NCI-H524 treated with DMSO at 0.1 percent for 48 hours (cell line): ENCODE measurements around the gene CELF2.

ENCODE experiments used
- DNase-seq: peaks from one replicate; lab custom pipeline; 2025; lab: John Stamatoyannopoulos, UW

Gene CELF2

DNA sequence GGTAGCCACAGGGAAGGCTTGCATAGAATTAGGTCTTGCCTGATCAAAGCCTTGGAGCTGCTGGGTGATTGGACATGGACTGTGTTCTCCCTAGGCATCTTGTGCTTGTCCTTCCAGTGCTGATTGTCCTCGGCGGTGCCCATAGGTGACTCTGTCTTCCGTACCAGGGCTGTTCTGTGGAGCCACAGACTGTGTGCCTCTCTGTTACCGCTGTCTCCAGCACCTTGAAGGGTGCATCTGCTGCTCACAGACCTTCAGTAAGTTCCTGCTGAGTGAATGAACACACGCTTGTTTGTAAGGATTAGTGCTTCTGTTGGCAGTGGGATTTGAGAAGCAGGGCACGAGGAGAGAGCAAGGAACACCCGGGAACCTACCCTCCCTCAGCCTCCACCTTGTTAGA is 116.7 kb downstream of the CELF2 start:
- no peak for DNase-seq

DNA sequence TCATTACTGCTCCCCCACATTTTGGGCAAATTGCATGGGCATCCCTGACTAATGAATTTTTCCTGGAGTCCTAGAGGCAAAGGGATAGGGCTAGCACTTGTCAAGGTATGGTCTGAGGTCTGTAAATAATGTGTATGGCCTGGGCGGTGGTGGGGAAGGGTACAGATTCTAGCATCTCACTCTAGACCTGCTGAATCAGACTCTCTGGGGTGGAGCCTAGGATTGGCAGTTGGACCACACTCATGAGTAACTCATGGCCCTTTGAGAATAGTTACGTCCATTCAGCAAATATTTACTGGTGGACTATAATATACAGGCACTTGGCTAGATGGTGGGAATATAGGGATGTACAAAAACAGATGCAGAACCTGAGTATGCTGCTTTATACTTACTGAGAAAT is 118.0 kb downstream of the CELF2 start:
- no peak for DNase-seq

DNA sequence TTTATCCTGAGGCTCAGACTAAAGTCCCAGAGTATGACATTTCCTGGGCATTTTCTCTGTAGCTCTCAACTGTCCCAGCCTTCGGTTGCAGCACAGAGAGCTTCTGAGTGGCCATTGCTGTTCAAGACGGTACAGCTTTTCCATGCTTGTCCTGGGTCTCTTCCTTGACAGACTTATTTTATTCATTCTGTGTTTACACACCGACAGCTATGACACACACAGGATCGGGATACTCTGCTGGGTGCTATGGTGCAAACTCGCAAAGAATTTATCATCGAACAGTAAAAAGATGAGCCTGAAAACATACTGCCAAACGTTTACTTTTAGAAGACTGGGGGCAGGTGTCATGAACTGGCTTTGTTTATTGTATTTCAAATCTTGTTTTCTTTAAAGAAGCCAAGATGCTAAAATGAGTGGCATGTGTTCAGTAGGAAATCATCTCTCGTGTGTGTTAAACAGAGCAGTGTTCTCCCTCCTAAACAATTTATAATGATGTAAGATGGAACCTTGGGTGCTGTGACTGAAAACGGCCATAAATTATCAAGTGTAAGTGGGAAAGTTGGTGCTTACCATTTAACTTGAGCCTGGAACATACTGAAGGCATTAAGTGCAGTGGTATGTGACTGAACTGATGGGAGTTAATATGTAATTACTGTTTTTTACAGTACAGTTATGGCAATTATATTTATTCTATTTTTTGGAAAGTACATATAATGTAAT is 120.8 kb downstream of the CELF2 start:
- no peak for DNase-seq

DNA sequence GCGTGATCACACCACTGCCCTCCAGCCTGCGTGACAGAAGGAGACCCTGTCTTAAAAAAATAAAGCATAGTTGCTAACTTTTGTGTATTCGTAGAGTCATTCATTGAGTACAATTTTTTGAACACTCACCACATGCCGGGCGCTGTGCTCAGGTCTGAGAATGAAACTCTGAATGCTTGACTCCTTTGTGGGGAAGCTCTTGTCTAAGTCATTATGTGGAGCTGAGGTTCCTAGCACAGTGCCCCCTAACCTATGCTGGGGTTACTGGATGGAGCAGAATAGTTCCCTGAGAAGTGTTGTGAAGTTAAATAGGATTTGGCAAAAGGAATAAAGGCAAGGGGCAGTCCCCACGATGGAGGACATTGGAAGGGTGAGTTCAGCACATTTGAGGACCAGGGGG is 123.3 kb downstream of the CELF2 start:
- no peak for DNase-seq

DNA sequence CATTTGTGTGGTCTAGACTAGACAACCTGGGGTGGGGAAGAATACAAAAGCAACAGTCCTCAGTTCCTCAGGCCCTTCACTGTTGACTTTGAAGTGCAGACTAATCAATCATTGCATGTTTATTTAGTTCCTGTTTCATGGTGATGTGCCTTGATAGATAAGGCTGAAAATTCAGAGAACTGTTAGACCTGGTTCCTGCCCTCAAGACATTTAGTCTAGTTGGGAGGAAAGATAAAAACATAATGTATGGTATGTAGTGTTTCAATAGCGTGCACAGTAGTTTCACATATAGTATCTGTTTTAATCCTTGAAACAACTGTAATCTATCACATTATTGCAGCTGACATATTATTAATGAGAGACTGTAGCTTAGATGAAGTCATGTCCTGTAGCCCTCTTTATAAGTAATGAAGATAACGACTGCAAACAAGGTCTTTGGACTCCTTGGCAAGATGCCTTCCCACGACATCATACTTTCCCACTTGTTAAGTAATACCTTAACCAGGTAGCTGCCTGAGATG is 124.0 kb downstream of the CELF2 start:
- no peak for DNase-seq

DNA sequence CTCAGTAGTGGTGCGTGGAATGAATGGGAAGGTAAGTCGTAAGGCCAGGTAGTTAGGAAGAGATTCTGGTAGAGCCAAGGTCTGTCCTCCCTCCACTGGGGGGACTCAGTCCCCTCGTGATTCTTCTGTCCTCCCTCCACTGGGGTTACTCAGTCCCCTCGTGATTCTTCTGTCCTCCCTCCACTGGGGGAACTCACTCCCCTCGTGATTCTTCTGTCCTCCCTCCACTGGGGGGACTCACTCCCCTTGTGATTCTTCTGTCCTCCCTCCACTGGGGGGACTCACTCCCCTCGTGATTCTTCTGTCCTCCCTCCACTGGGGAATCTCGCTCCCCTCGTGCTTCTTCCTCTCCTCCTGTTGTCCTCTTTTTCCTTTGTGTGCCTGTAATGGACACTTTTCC is 125.1 kb downstream of the CELF2 start:
- DNase-seq = no peak

DNA sequence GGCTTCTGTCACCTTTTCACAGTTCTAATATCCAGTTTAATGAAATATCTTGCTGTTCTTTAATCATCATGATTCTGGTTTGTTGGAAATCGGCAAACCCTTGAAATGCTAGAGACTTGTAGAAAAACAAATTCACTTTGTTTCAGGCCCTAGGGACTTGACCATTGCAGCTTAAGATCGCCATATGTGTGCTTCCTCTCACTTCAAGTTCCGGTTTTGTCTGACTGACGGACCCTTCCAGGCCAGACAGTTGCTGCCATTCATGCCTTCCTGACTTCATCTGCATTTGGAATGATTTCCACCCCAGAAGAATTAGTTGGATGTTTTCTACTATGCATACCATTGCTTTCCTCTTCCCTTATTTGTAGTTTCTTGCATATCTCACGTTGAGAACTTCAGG is 125.6 kb downstream of the CELF2 start:
- no peak for DNase-seq

DNA sequence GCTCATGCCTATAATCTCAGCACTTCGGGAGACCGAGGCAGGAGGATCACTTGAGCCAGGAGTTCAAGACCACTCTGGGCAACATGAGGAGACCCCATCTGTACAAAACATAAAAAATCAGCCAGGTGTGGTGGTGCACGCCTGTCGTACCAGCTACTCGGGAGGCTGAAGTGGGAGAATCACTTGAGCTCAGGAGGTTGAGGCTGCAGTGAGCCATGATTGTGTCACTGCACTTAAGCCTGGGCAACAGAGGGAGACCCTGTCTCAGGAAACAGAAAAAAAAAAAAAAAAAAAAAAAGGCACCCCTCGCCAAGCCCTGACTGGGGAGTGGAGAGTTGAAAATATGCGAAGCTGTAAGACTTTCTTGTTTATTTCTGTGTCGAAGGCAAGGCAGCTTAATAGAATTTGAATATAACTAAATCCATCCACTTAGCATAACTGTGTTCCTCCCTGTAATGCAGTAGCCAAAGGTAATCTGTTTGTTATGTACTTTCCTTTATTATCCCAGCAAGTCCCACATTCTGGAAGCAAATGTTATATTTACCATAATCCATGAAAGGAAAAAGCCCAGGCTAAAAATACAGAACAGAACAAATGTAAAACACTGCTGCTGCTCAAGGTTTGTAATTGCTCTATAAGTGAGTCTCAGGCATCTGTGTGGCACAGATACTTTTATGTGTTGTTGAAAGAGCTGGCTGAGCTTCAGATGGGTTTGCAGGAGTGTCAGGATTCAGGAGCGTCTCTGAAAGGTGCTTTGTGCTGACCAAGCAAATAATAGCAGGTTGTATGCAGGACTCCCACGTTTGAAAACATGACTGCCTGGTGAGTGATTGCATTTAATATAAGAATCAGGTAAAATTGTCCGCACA is 127.2 kb downstream of the CELF2 start:
- DNase-seq = no peak

DNA sequence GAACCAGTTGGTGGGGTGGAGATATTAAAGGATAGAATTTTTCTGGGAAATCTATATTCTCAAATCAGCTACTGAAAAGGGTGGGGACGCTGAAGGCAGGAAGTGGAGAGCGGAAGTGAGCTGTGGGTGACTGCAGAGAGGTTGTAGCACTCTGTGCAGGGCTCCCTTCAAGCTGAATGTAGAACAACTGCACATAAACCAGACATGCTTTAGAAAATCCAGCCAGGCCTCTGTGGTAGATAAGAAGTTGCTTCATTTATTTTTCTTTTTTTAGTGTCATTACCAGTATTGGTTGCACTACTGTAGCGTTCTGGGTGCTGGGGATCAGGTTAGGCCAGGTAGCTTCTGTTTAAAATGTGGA is 127.8 kb downstream of the CELF2 start:
- no peak for DNase-seq

DNA sequence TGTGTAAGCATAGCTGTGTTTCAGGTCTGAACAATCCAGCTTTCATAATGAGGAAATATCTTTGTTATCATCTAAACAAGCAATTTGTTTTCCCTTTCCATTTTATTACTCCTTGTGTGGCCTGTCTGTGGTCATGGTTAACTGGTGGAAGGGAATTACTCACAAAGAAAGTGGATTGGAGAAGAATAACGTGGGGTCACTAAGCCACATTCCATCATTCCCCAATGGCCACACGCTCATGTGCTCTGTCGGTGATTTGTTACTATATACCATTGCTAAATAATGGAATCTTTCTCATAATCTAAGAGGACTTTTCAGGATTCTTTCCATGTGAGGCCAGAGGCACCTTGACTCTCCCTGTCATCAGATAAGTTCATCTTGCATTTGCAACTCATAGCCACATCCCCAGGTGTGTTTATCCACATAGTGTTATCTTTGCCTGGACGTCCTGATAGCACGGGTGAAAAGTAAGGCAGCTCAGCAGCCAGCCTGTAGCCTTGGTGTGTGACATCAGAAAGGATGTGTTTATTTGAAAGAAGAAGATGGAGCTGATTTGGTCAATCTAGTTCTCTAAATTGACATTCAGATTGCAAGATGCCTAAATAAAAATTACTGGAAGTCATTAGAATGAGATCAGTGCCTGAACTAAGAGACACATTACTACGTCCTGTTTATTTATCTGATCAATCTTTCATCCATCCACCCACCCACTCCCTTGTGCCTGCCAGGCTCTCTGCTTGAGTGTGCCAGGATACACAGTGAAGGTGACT is 128.9 kb downstream of the CELF2 start:
- no peak for DNase-seq

DNA sequence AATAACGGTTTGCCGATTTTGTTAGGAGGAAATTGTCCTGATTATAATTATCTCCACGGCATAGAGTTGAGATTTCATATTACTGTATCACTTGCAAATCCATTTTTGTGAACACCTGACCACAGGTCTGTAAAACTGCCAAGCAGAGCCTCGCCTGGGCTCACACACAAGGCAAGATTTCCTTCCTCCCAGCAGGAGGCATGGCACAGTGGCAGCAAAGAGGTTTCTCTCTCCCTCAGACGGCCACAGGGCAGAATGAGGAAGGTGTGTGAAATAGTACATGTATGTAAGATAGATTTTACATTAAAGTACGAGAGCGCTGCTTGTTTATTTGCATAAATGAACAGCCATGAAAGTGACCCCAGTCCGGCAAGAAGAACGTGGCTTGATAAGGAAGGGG is 130.1 kb downstream of the CELF2 start:
- DNase-seq = no peak

DNA sequence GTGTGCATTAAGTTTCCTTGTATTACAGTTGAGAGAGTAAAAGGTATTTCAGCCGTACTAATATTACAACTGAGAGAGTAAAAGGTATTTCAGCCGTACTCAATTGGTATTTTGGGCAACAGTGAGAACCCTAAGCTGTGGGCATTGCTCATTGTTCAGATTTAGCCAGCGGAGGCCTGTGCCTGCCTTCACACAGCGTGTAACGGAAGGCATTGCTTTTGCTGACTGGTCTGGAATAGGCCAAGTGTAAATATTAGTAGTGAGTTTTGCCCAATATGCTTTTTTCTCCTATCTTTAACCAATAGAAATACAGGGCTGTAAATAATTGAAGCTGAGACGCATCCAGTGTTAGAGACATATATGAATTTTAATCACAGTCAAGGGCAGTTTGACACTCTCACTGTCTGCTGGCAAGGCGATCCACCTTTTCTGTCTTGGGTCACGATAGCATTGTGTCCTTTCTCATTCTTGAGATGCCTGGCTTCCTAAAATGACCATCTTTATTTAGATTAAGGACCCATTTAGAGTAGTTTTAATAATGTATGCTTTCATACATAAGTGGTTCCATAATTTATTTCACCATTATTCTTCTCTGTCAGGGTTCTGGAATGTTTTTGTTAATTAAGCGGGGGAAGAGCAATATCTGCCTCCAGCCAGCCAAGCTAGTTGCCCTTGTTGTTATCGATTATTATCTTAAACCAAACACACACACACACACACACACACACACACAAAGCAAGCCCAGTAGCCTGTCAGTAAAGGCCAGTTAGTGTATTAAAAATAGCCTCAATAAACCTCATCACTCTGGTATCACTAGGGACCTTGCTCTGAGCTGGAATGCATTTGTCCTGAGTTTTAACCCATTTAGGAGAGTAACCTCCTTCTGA is 130.7 kb downstream of the CELF2 start:
- DNase-seq = no peak

DNA sequence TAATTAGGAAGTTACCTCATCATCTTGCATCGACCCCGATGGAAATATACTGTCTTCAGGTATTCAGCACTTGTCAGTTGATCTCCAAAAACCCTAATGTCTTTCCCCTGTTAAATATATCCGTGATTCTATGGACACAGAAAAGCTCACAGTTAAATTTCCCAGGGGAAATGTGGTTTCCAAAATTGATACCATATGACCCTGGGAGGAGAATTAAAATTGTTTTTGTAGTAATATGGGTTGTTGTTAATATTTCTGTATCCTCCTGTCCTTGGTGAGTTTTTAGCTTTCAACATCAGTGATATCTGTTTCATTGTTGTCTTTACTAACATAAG is 132.1 kb downstream of the CELF2 start:
- no peak for DNase-seq

DNA sequence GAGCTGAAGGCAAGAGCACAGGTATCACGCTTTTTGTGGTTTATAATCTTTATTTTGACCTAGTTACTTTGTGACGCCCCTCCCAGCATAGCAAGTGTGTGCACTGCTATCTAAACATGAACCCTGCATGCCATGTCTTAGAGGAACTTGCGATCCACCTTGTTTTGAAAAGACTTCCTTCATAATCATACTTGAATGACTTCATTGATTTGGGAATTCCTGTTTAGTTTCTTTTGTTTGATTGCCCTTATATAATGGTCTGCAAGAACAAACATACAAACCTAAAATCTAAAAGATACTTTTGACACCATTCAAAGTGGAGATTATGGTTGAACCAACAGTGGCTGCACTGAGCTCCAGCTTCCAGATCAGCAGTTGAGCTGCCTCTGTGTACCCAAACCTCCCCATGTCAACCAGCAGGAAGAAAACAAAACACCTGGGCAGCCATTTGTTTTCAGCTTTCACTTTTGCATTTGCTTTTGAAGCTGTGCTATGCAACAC is 132.6 kb downstream of the CELF2 start:
- no peak for DNase-seq

DNA sequence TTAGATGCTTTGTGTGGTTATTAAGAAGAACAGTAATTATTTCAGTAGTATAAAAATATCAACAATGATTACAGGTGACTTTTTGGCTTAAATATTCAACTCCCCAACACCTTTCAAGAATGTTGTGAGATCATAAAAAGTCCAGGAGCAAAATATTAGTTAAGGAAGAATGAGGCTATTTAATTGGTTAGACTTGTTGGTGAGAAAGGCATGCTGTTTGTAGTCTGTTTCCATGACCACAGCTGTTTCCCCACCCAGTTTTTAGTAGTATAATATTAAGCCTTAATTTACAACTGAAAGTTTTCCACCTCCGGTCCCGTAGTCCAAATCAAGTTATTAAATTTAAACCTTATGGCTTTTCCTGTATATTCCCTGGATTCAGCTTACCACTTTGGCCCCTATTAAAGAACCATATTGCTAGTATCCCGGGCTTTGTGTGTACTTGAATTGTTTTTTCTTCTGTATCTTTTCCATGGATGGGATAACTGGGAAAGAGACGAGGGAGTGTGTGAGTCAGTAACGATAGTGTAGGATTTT is 133.3 kb downstream of the CELF2 start:
- DNase-seq = no peak

DNA sequence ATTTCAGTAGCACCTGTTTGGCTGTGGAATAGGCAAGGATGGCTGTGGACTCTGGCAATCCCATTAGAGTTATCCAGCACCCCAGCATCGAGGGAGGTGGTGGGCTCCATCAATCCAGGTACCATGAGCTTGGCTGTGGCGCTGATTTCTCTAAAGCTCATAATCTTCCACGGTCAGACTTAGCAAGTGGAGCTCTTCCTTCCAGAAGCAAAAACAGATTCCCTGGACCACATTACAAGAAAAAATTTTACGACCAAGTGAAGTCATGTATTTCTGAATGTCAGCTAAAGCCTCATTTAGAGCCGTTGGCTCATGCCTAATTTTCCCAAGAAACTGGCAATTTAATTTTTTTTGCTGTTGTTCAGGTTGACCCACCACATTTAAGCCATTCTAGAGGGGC is 135.1 kb downstream of the CELF2 start:
- DNase-seq = no peak

DNA sequence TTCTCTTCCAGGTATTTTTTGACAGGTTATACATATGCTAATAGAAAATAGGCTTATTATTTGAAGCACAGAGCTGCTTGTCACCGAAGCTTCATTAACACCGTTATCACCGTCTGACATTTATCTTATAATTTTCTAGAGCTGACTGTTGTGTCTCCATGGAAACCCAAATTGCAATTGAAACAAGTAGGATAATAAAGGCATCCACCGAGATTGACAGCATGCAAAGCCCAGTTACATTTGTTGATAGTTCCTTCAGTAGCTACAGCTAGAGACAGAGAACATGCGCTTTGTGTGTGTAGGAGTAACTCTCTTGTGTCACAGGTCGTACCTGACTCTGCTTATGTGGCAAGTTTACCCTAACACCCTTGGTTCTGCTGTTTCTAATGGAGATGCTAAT is 135.6 kb downstream of the CELF2 start:
- no peak for DNase-seq

DNA sequence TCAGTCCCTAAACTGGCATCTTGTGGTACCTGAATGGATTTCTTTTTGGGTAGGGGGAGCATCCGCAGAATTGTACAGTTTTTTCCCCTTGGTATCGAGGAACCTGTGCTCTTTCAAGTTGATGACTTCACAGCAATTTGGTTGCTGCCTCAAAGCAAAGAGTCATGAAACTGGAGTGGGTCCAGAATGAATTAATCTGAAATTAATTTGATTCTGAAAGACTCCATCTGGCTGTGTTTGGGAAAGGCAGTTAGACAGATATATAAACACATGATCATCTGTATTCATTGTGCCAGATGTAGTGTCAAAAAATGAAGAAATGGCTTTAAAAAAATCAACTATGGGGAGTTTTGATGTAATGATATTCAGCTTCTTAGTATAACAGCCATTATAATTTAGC is 136.1 kb downstream of the CELF2 start:
- no peak for DNase-seq

DNA sequence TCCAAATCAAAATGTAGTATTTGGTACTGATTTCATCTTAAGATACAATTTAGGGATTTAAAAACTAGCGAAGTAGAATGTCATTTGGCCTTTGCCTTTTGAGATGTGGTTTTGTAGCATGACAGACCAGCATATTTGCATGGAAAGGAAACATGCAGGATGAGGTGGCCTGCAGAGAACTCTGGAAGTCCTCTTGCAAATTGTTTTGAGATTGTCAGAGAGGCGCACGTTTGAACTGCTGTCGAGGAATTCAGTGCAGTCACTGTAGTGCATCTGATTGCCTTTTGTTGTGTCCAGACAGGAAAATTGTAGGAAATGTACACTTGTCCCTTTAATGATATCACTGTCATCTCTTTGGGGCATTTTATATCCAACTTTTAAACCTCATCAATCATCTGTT is 136.7 kb downstream of the CELF2 start:
- DNase-seq = no peak

DNA sequence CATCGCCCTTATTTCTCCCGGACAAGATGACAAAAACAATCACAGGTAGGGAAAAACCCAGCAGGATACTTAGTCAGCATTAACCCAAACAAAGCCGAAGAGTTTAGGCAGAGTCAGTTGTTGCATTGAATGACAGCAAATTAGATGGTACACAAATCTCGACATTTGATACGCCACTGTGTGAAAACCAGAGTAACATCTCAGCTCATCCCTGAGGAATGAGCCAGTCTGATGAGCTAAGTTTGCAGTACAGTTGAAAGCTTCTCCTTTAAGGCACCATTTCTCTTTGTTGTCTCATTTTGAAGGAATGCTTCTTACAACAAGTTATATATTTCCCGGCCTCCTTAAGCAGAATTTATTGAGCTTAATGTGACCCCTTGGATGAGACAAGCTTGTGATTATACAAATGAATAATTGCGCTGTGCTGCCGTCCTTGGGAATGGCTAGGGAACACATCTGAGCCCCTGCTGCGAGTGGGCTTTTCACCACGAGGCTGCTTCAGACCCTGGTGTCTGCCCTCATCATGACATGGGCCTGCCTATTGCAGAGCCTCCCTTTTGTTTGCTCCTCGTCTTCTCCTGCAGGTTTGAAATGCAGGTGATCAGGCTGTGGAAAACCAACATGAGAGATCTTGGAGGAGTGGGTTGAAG is 137.3 kb downstream of the CELF2 start:
- no peak for DNase-seq

DNA sequence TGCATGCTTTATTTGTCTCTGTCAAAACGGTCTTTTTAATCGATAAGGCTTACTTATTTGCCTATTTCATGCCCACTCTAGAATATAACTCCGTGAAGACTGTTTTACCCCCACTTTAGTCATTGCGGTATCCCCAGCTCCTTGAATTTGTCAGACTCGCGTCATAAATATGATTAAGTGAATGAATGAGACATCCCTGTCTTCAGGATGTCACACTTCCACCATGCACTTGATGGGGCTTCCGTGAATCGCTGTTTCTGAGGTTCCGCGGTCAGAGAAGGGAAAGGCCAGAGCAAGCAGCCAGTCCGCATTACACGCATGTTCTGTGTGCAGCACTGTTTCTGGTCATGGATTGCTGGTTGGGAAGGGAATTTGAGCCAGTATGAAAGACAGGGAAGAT is 138.8 kb downstream of the CELF2 start:
- no peak for DNase-seq
